Activated naive CD8-positive, alpha-beta T cell treated with anti-CD3 and anti-CD28 coated beads, Interleukin-2, amount 50 U/mL, for 24 hours (primary cell): ENCODE measurements around the gene CHTF18.

Experiments used
- ATAC-seq: fragments of 150-1000 bp; cut with Tn5 transposase; one replicate; pipeline ENCODE4 v1.10.0; 2021
- DNase-seq: peaks from one replicate; pipeline ENCODE4 v3.0.0; 2021
- H3K27ac Mint-ChIP-seq: one replicate; pipeline ENCODE4 v1.8.0; 2021; ENCODE audit warnings: mild to moderate bottlenecking, mixed read lengths
- H3K27me3 Mint-ChIP-seq: one replicate; pipeline ENCODE4 v1.8.0; 2021; ENCODE audit warnings: mixed read lengths
- H3K36me3 Mint-ChIP-seq: one replicate; pipeline ENCODE4 v1.8.0; 2021; ENCODE audit warnings: low read depth, mixed read lengths
- H3K4me1 Mint-ChIP-seq: one replicate; pipeline ENCODE4 v1.8.0; 2021; ENCODE audit warnings: mixed read lengths
- H3K4me3 Mint-ChIP-seq: one replicate; pipeline ENCODE4 v1.8.0; 2021; ENCODE audit warnings: mild to moderate bottlenecking, moderate library complexity, mixed read lengths
- H3K9me3 Mint-ChIP-seq: one replicate; pipeline ENCODE4 v1.8.0; 2021; ENCODE audit warnings: mixed read lengths

CHTF18 gene

GRCh38 chr16:776824-777223 is 11.6 kb upstream of the CHTF18 start:
- no peaks in the 10 kb centered on the region for H3K9me3 Mint-ChIP-seq
- DNase-seq (no peak), ATAC-seq (no peak)
- H3K27me3 Mint-ChIP-seq = peaks cover 7% of the 10 kb centered on the region
- no peaks in the 10 kb centered on the region for H3K36me3 Mint-ChIP-seq
- H3K4me3 Mint-ChIP-seq = no peak overlapping the region
- H3K4me1 Mint-ChIP-seq = no peaks in the 10 kb centered on the region
- H3K27ac Mint-ChIP-seq = no peak overlapping the region

DNA sequence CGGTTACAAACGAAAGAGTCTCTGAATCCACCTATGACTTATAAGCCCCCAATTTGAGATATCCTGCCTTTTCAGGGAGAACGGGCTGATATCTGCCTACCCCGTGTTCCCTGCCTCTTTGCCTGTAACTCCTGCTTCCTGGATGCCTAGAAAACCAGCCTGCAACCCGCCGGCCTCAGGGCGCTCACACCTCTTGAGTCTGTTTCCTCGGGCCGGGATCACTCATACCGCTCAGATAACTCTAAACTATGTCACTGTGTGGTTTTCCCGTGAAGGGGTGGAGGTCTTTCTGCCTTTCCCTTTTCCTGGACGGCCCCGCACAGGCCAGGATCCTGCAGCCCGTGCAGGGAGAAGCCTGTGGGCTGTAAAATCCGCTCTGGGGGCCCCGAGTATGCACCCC is 10.6 kb upstream of the CHTF18 start:
- Mint-ChIP-seq H3K4me3 (no peak overlapping the region), H3K27ac (no peak overlapping the region)

DNA sequence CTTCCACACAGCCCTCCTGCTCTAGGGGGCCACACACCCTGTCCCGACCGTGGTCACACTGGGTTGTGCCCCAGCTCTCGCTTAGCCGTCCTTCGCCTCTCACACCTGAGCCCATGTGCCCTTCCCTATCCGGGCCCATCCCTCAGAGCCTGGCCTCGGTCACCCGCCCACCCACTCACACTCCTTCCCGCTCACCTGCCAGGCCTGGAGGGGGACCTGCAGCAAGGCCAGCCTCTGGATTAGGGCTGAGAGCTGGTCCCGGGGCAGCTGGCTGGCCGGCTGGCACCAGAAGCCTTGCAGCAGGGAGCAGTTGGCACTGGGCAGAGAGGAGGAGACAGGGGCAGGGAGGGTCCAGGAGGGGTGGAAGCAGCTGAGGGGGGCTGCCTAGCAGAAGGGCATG is 10.0 kb upstream of the CHTF18 start:
- DNase-seq = no peak
- no peak overlapping the region for H3K27ac Mint-ChIP-seq
- peaks cover 7% of the 10 kb centered on the region for H3K27me3 Mint-ChIP-seq
- ATAC-seq = no peak
- no peak overlapping the region for H3K4me3 Mint-ChIP-seq
- no peaks in the 10 kb centered on the region for H3K36me3 Mint-ChIP-seq
- no peaks in the 10 kb centered on the region for H3K4me1 Mint-ChIP-seq
- no peaks in the 10 kb centered on the region for H3K9me3 Mint-ChIP-seq

More for the DNA sequence above, 10.6 kb upstream of the CHTF18 start:
- H3K4me1 Mint-ChIP-seq = no peaks in the 10 kb centered on the region
- ATAC-seq (no peak), DNase-seq (no peak)
- no peaks in the 10 kb centered on the region for H3K9me3 Mint-ChIP-seq
- H3K36me3 Mint-ChIP-seq = no peaks in the 10 kb centered on the region
- peaks cover 7% of the 10 kb centered on the region for H3K27me3 Mint-ChIP-seq

DNA sequence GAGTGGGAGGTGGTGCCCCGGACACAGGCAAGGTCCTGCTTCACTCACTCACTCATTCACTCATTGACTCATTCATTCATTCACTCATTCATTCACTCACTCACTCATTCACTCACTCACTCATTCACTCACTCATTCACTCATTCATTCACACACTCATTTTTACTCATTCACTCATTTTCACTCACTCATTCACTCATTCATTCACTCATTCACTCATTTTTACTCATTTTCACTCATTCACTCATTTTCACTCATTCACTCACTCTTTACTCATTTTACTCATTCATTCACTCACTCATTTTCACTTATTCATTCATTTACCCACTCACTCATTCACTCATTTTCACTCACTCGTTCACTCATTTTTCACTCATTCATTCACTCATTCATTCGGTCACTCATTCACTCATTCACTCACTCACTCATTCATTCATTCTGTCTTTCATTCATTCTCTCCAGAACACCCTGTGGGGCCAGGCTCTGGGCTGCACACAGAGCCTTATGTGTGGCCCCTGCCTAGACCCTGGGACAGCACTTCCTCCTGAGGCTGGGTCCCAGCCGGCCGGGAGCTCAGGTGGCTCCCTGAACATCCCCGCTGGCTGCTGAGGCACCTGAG is 9.4 kb upstream of the CHTF18 start:
- Mint-ChIP-seq H3K4me3 (no peak overlapping the region), H3K9me3 (no peaks in the 10 kb centered on the region), H3K27me3 (peaks cover 7% of the 10 kb centered on the region), H3K27ac (no peak overlapping the region), H3K36me3 (no peaks in the 10 kb centered on the region), H3K4me1 (no peaks in the 10 kb centered on the region)
- DNase-seq (no peak), ATAC-seq (no peak)

DNA sequence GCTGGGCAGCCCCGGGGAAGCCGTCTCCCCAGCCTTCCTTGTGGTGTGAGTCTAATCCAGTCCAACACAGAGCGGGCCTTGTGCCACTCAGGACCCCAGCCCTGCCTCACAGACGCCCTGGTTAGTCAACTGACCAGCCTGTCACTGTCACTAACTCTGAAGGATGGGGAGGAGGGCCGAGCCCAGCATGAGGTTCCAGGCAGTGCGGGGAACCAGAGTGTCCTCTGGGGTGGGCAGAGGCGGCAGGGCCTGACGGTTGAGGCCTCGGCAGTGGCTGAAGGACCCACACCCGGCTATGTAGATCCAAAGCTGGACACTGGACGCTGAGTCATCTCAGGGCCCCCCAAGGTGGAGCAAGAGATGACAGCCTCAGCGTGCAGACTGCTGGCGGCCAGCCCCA is 8.9 kb upstream of the CHTF18 start:
- Mint-ChIP-seq H3K36me3 (no peaks in the 10 kb centered on the region), H3K27ac (no peak overlapping the region), H3K4me3 (no peak overlapping the region), H3K4me1 (no peaks in the 10 kb centered on the region), H3K27me3 (peaks cover 7% of the 10 kb centered on the region), H3K9me3 (no peaks in the 10 kb centered on the region)
- ATAC-seq (no peak), DNase-seq (no peak)

- Mint-ChIP-seq H3K36me3 (peaks cover 4% of the 10 kb centered on the region), H3K9me3 (no peaks in the 10 kb centered on the region), H3K27ac (no peak overlapping the region), H3K4me1 (no peaks in the 10 kb centered on the region), H3K27me3 (peaks cover 7% of the 10 kb centered on the region), H3K4me3 (no peak overlapping the region)
- ATAC-seq (no peak), DNase-seq (no peak)
These were observed 8.1 kb upstream of the CHTF18 start for GRCh38 chr16:780296-780695.

GRCh38 chr16:781346-782010 is 6.9 kb upstream of the CHTF18 start:
- Mint-ChIP-seq H3K9me3 (no peaks in the 10 kb centered on the region), H3K4me3 (no peak overlapping the region), H3K4me1 (peaks cover 2% of the 10 kb centered on the region), H3K27ac (no peak overlapping the region), H3K36me3 (peaks cover 5% of the 10 kb centered on the region), H3K27me3 (peaks cover 7% of the 10 kb centered on the region)
- ATAC-seq (no peak), DNase-seq (no peak)

- peaks cover 5% of the 10 kb centered on the region for H3K4me1 Mint-ChIP-seq
- H3K27me3 Mint-ChIP-seq = peaks cover 7% of the 10 kb centered on the region
- no peak for ATAC-seq
- no peak overlapping the region for H3K4me3 Mint-ChIP-seq
- peaks cover 7% of the 10 kb centered on the region for H3K36me3 Mint-ChIP-seq
- H3K9me3 Mint-ChIP-seq = no peaks in the 10 kb centered on the region
- H3K27ac Mint-ChIP-seq = no peak overlapping the region
- no peak for DNase-seq
These were observed 6.2 kb upstream of the CHTF18 start for GRCh38 chr16:782258-782657.

DNA sequence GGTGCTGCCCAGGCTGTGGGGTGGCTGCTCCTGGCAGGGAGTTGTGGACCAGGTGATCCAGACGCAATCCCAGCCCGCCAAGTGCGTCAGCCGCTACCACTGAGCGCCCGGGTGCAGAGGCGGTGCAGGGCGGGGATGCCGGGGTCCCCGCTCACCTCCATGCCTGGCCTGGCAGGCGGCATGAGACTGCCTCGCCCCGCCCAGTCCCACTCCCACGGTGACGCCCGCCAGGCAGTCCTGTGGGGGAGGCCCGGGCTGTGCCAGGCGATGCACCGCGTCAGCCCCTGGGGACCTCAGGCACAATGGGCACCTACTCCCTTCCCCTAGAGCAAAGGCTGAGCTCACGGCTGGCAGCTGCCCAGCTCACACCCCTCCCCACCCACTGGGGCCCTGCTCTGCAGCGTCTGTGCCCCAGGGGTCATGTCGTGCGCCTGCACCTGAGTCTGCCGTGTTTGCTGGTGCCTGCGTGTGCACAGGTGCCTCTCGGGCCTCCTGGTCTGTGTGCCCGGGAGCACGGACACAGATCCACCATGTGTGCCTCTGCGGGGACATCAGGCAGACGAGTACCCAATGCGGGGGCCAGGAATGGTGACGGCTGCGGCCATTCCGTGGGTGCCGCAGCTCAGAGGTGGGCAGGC is 5.5 kb upstream of the CHTF18 start:
- no peak overlapping the region for H3K27ac Mint-ChIP-seq
- H3K27me3 Mint-ChIP-seq = peaks cover 3% of the 10 kb centered on the region
- H3K4me1 Mint-ChIP-seq = peaks cover 5% of the 10 kb centered on the region
- no peak overlapping the region for H3K4me3 Mint-ChIP-seq
- no peak for DNase-seq
- ATAC-seq = no peak
- H3K9me3 Mint-ChIP-seq = no peaks in the 10 kb centered on the region
- H3K36me3 Mint-ChIP-seq = peaks cover 7% of the 10 kb centered on the region

- Mint-ChIP-seq H3K27me3 (peaks cover under 1% of the 10 kb centered on the region), H3K4me1 (peaks cover 5% of the 10 kb centered on the region), H3K36me3 (peaks cover 7% of the 10 kb centered on the region), H3K4me3 (no peak overlapping the region), H3K9me3 (no peaks in the 10 kb centered on the region), H3K27ac (no peak overlapping the region)
- DNase-seq = no peak
- no peak for ATAC-seq
These were observed 4.8 kb upstream of the CHTF18 start for GRCh38 chr16:783404-784161.

- no peaks in the 10 kb centered on the region for H3K27me3 Mint-ChIP-seq
- no peak for ATAC-seq
- no peak overlapping the region for H3K27ac Mint-ChIP-seq
- no peak for DNase-seq
- no peak overlapping the region for H3K4me3 Mint-ChIP-seq
- no peaks in the 10 kb centered on the region for H3K9me3 Mint-ChIP-seq
- peaks cover 7% of the 10 kb centered on the region for H3K36me3 Mint-ChIP-seq
- H3K4me1 Mint-ChIP-seq = peaks cover 5% of the 10 kb centered on the region
These were observed 4.0 kb upstream of the CHTF18 start for GRCh38 chr16:784431-784830.

- Mint-ChIP-seq H3K36me3 (peaks cover 7% of the 10 kb centered on the region), H3K27me3 (no peaks in the 10 kb centered on the region), H3K9me3 (no peaks in the 10 kb centered on the region), H3K4me3 (peak overlapping the region; percentile 85), H3K4me1 (peaks cover 7% of the 10 kb centered on the region), H3K27ac (no peak overlapping the region)
- DNase-seq (peak; percentile 85), ATAC-seq (peak; percentile 23)
These were observed 2.6 kb upstream of the CHTF18 start for GRCh38 chr16:785563-786535.

- peak overlapping the region; percentile 85 for H3K4me3 Mint-ChIP-seq
- peak overlapping the region; percentile 70 for H3K27ac Mint-ChIP-seq
- no peaks in the 10 kb centered on the region for H3K9me3 Mint-ChIP-seq
- ATAC-seq (no peak), DNase-seq (no peak)
- H3K27me3 Mint-ChIP-seq = no peaks in the 10 kb centered on the region
- H3K4me1 Mint-ChIP-seq = peaks cover 7% of the 10 kb centered on the region
- peaks cover 16% of the 10 kb centered on the region for H3K36me3 Mint-ChIP-seq
These were observed 976 bp upstream of the CHTF18 start for GRCh38 chr16:787321-787966.
